Measurements from ENCODE around the gene SORBS2.

Gene SORBS2

DNA sequence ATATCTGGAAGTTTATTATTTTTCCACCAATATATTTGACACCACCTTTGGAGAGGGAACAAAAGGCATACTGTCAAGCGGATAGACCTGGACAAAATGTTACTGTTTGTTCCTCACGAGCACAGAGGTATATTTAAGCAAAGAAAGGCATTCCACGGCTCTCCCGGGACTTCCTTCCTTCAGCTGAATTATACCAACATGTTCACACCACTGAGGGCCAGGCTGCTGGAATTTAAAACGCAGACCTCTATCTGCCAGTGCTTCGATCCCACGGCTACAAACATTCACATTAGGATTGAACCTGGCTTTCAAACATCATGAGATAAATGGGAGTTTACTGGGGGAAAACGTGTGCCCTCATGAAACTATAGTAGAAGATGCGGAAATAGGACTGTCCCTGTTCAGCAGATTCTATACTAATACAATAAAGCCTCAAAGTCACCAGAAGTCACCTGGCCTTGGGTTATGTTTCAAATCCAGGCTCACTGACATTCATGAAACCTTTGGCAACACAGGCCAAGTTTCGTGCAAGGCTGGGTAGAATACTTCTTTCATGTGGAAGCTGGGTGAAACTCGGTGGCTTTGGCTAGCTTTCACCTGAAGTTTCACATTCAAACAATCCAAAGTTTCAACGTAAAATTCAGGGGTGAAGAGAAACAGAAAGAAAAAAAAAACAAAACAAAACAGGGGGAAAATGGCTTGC is 39.5 kb downstream of the SORBS2 start:
- no peak for DNase-seq

- no peak for DNase-seq
These were observed 40.1 kb downstream of the SORBS2 start for GRCh38 chr4:185771711-185772390.

GRCh38 chr4:185767528-185767927 is 44.5 kb downstream of the SORBS2 start:
- DNase-seq = no peak

DNA sequence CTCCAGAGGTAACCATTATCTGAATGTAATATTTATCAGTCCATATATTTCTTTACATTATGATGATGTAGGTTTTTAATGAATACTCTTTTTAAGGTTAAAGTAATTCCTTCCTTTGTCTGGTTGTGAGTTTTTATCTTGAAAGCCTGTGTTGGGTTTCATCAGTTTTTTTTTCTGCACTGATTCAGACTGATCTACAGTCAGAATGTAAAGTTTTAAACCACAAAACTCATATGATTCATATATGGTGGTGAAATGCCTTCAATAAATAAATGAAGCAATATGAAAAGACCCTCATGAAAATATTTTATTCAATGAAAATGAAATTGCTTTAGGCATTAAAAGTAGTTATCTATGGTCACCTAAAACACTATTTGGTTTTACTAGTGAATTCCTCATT is 47.1 kb downstream of the SORBS2 start:
- no peak for DNase-seq

GRCh38 chr4:185761352-185762235 is 50.4 kb downstream of the SORBS2 start:
- no peak for DNase-seq

DNA sequence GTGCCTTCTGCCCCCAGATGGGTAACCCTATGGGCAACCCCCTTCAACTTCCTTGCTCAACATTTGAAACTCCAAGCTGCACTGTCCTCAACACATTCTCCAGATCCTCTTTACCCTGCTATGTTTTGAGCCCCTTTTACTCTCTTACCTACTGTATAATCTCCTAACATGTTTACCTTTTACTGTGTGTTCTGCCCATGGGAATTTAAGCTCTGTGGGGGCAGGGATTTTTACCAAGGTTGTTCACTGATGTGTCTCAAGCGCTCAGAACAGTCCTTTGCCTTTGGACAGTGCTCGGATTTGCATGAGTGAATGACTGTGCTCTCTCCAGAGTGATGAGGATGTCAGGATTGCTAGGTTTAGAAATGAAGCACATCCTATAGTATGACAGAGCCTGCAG is 53.2 kb downstream of the SORBS2 start:
- no peak for DNase-seq

DNA sequence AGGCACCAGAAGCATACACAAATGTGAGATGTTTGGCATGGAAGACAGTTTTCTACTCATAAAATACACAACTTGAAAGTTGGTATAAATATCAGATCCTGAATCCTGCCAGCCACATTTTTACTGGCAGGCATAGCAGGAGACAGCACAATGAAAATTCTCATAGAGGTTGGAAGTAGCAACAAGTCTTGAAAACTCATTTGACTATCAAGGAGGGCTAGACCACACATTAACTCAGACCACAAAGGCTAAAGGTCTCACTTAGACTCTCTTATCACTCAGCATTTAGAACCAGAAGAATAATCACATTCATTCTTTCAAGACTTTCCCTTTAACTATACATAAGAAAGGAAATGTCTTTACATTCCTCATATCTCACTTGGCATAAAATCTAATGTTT is 56.5 kb downstream of the SORBS2 start:
- no peak for DNase-seq

DNA sequence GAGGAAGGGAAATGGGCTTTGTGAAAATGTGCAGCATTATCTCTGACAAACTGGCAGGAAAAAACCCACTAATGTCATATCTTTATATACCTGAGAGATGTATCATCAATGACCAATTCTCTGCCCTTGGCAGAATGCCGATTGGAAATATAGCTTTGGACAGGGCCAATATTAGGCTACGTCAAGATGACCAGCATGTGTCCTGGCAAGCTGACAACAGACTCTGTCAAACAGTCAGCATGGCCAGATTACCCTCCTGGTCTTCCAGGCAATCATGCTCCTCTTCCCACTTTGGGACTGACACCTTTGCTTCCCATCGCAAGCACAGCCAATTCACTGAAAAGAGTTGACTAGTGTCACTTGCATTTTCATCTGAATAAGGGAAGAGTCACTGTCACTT is 57.0 kb downstream of the SORBS2 start:
- DNase-seq = no peak

DNA sequence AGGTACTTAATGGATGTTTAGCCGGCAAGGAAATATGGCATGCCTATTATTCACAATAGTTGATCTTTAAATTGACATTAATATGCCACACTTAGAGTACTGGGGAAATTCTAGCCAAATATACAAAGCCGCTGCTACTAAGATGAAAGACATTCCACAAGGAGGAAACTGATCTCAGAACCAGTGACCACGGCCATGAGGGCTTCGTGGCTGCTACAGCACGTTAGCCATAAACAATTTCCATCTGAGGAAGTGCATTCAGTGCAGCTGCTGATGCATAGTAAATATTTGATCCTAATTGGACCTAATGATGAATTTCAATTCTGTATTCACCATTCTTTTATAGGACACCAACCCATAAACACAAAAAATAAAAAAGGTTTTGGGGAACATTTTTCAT is 59.1 kb downstream of the SORBS2 start:
- no peak for DNase-seq

DNA sequence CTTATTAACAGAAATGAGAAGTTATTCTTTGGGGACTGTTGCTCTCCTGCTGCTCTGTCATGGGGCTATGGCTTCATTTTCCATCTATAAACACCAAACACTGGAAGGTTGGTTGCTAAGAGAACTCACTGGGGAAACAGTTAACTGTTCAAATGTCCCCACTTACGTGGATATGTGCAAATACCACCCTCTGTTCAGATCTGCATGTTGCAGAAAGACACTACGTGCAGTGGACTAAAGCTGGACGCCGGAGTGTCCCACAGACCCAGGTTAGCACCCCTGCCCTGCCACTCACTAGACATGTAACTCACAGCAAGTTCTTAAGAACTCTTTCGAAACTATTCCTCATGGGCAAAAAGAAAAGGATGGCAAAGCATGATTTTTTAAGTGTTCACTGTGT is 62.1 kb downstream of the SORBS2 start:
- no peak for DNase-seq

DNA sequence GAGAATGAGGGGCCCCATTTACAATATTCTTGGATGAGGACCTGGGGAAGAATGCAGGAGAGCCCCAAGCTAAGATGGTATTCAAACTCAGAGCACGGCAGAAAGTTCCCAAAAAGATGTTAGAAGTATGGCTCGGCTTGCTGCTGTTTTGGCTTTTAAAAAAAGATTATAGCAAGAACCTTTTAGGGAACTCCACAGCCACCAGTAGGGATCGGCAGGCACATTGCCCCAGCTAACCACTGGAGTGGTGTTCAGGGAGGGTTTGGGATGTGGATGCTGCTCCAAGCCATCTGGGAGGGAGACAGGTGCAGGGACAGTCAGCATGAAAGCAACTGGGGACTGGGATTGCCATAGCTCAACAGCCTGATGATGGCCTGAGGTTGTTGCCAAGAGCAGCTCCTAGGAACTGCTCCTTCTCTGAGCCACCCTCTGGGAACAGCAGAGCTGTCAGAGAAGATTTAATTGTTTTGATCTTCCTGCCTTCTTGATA is 63.0 kb downstream of the SORBS2 start:
- no peak for DNase-seq

- DNase-seq = no peak
These were observed 66.1 kb downstream of the SORBS2 start for GRCh38 chr4:185745891-185746290.

DNA sequence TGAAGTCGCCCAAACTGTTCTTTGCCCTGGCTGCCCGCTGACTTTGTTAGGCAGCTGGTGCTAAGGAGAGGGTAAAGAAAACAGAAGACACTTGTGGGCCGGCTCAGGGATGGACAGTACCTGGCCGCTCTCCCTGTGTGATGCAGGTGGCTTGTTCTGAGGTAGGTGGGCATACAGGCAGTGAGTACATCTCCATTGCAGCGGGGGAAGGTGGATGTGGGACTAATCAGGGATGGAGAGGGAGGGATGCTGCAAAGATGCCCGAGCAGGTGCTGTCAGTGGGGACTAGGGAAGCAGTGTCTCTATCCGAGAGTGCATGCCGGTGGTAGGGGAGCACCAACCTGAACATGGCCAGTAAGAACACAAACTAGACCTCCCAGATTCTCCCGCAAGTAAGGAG is 67.0 kb downstream of the SORBS2 start:
- DNase-seq = no peak

GRCh38 chr4:185744488-185744862 is 67.5 kb downstream of the SORBS2 start:
- no peak for DNase-seq

DNA sequence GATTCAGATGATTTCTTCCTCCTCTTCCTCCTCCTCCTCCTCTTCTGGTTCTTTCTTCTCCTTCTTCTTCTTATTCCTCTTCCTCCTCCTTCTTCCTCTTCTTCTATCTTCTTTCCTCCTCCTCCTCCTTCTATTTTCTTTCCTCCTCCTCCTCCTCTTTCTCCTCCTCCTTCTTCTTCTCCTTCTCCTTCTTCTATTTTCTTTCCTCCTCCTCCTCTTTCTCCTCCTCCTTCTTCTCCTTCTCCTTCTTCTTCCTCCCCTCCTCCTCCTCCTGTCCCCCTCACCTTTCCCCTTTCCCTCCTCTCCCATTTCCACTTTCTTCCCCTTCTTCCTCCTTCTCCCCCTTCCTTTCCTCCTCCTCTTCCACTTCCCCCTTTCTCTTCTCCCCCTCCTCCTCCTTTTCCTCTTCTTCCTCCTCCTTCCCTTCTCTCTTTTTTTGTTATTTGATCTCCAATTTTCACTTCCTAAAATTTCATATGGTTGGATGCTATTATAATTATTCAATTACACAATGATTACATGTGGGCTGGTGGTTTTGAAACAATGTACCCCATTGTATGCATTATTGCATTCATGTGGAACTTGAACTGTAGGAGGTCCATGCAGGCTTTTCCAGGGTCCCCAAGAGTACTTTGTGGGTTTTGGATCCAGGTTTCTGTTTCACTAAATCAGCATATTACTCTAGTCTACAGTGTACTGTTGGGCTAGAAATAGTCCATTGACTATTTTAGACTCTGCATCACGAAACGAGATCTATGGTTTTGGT is 68.1 kb downstream of the SORBS2 start:
- no peak for DNase-seq

DNA sequence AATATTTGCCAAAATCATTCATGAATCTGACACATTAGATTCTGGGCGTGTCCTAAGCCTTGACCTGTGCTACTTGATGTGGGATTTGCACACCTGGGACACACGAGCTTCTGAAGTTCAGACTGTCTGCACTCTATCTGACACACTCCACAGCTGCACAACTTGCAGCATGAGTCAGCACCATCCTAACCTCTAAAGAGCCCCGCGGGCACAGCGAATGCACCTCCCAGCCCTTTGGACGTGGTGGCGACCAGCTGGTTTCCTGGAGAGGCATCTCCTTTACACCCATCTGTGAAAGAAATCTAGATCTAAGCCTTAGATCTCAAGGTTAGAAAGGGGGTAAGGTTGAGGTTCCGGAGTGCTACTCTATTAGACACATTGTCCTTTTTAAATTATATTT is 69.2 kb downstream of the SORBS2 start:
- DNase-seq = no peak

- DNase-seq = no peak
These were observed 70.2 kb downstream of the SORBS2 start for GRCh38 chr4:185741795-185742194.

DNA sequence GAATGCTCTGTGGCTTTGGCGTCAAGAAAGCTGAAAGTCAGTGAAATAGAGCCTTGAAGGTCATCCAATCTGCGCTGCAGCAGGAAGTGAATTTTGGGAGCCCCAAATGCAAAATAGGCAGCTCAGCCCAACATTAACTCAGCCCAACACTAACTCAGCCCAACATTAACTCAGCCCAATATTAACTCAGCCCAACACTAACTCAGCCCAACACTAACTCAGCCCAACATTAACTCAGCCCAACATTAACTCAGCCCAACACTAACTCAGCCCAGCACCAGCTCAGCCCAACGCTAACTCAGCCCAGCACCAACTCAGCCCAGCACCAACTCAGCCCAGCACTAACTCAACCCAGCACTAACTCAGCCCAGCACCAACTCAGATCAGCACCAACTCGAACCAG is 71.5 kb downstream of the SORBS2 start:
- DNase-seq = no peak

- no peak for DNase-seq
These were observed 73.2 kb downstream of the SORBS2 start for GRCh38 chr4:185738820-185739219.

GRCh38 chr4:185738038-185738552 is 73.9 kb downstream of the SORBS2 start:
- no peak for DNase-seq

- no peak for DNase-seq
These were observed 74.4 kb downstream of the SORBS2 start for GRCh38 chr4:185737489-185738037.

- no peak for DNase-seq
These were observed 75.1 kb downstream of the SORBS2 start for GRCh38 chr4:185736882-185737281.

Data from SIG-M5 (cell line).